Inflammatory macrophage (primary cell): ENCODE results near the gene ZNF799.
"Not testable (repeated sequence)": the region's sequence is repeated elsewhere in the genome, so short reads cannot be mapped to it uniquely, and the experiment has no call there.

ENCODE experiments used
- DNase-seq, 2 donors: peaks; one replicate each; pipeline ENCODE4 v3.0.0-alpha.2; 2020 to 2022
- total RNA-seq, 18 experiments: gene quantifications; one replicate each; lab custom pipeline; 2026; ENCODE audit warnings: mixed read lengths in 6 of 18, inconsistent platforms in 2 of 18; lab: John Stamatoyannopoulos, UW

The ZNF799 gene
- total RNA-seq = 1.8 to 9.6 (median 5.0) reads per million in 18 experiments

DNA sequence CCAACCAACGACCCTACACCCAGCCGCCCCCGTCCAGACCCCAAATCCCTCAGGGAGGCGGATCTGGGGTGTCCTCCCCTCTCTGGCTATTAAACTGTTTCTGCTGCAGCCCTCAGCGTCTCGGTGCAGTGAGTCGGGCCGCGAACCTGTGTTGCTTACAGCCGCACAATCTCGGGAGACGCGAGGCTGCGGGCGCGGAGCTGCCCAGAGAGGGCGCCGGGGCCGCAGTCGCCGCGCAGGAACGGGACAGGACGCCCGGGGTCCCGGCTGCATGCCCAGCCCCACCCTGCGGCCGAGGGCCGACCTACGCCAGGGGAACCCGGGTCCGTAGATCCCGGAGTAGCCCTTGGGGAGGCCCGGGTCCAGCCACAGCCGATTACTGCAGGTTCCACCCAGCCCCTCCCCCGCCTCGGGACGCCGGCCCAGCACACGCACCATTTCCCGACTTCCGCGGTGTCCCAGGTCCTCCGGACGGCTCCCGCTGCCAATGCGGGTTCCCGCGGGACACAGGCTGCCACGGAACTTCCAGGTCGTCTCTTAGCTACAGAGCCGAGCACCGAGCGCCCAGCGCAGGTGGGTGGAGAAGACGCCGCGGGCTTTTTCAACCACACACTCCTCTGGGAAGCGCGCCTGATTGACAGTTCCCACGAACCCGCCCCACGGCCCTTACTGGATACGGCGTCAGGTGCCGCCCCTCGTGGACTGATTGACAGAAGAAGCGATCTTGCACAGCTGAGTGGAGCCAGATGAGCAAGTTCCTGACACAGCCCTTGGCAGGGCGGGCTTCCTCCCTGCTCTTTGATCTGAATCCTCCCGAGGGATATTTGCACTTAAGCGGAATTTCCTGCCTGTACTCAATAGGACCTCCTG lies at the start of gene ZNF799:
TSS of gene ZNF799 (minus strand) at position 639 of the 870 bp plus-strand sequence. CDS start at position 438, 201 bp downstream.
- DNase-seq = peak; percentile 90 to 95

DNA sequence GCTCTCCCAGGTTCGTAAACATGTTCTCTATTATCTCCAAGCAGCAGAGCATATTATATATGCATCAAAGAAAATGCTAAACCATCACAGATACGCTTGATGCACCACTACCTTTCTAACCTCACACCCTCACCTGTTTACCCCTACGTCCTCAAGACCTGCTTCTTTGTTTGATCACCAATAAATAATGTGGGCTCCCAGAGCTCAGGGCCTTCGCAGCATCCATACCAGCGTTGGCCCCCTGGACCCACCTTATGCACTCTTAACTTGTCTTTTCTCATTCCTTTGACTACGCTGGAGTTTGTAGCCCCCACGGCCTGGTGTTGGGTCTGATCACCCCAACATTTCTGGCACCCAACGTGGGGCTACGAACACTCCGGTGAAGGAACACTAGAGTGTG lies 49.8 kb upstream of the ZNF799 start:
- DNase-seq = no peak

DNA sequence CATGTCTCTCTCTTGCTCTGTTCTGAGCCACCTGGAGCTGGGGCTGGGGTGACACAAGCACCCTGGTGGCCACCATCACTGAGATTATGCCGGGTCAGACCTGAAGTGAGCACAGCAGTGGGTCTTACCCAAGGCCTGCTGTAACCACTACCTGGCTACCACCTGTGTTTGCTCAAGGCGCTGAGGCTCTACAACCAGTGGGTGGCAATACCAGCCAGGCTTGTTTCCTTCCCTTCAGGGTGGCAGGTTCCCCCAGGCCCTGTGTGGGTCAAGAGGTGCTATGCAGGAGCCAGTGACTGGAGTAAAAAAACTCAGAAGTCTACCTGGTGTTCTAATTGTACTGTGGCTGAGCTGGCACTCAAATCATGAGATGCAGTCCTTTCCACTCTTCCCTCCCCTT lies 47.7 kb upstream of the ZNF799 start:
- DNase-seq = no peak

DNA sequence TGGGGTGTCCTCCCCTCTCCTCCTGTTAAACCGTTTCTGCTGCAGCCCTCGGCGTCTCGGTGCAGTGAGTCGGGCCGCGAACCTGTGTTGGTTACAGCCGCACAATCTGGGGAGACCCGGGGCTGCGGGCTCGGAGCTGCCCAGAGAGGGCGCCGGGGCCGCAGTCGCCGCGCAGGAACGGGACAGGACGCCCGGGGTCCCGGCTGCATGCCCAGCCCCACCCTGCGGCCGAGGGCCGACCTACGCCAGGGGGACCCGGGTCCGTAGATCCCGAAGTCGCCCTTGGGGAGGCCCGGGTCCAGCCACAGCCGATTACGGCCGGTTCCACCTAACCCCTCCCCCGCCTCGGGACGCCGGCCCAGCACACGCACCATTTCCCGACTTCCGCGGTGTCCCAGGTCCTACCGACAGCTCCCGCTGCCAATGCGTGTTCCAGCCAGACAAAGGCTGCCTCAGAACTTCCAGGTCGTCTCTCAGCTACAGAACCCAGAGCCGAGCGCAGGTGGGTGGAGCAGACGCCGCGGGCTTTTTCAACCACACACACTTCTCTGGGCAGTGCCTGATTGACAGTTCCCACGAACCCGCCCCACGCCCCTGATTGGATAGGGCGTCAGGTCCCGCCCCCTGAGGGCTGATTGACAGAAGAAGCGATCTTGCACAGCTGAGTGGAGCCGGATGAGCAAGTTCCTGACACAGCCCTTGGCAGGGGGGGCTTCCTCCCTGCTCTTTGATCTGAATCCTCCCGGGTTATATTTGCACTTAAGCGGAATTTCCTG lies 39.7 kb upstream of the ZNF799 start, which contains the start of gene ZNF443:
TSS of gene ZNF443 (minus strand) at position 481 of the 776 bp plus-strand sequence. CDS start at position 374, 107 bp downstream.
- peak; percentile 98 for DNase-seq

DNA sequence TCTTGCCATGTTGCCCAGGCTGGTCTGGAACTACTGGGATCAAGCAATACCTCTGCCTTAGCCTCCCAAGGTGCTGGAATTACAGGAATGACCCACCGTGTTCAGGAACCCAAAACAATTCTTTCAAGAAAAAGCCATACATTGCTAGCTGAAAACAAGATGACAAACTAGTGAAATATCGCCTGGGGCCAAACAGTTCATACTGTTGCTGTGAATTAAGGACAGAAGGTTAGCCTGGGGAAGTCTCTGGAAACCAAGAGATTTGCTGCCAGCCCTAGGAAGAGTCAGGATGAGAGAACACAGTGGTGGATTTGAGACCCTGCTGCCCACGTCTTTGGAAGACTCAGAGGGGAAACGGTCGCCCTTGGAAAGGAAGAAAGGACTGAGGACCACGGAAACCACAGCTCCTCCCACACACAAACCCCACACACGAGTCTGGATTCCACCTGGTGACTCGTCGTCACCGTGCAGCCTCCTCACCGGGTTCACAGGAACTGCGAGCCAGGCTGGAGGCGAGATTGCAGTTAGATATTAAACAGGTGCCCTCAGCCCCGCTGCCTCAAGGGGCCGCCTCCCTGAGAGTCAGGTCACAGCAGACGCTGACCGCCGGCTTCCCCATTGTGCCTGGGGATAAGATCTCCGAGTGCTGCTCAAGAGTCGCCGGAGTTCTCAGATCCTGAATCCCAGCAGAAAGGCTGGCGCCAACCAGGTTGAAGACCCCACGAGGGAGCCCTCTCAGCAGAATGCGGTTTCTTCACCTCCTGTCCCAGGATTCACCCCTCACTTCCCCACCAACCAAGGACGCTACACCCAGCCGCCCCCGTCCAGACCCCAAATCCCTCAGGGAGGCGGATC lies 38.8 kb upstream of the ZNF799 start:
- peak in 1 of 2 donors; percentile 17 for DNase-seq

DNA sequence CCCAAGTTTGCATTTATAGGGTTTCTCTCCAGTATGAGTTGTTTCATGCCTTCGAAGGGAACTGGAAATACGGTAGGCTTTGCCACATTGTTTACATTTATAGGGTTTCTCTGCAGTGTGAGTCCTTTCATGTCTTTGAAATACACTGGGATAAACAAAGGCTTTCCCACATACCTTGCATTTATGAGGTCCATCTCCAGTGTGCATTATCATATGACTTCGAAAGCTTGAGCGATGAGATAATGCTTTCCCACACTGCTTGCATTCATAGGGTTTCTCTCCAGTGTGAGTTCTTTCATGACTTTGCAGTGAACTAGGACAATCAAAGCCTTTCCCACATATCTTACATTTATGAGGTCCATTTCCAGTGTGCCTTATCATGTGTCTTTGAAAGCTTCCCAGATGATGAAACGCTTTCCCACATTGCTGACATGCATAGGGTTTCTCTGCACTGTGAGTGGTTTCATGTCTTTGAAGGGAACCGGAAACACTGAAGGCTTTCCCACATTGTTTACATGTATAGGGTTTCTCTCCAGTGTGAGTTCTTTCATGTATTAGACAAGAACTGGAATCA lies 29.7 kb upstream of the ZNF799 start:
- DNase-seq = not testable (repeated sequence)

DNA sequence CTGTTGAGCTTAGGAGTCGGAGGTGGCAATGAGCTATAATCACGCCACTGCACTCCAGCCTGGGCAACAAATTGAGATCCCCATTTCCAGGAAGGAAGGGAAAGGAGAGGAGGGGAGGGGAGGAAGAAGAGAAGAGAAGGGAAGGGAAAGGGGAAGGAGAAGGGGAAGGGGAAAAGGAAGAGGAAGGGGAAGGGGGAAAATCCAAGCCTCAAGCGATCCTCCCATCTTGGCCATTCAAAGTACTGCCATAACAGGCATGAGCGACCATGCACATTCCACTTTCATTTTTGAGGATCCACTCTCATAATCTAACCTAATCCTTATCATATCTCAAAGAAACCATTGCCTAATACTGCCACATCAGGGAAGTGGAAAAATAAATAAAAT lies 24.8 kb upstream of the ZNF799 start:
- DNase-seq = no peak

DNA sequence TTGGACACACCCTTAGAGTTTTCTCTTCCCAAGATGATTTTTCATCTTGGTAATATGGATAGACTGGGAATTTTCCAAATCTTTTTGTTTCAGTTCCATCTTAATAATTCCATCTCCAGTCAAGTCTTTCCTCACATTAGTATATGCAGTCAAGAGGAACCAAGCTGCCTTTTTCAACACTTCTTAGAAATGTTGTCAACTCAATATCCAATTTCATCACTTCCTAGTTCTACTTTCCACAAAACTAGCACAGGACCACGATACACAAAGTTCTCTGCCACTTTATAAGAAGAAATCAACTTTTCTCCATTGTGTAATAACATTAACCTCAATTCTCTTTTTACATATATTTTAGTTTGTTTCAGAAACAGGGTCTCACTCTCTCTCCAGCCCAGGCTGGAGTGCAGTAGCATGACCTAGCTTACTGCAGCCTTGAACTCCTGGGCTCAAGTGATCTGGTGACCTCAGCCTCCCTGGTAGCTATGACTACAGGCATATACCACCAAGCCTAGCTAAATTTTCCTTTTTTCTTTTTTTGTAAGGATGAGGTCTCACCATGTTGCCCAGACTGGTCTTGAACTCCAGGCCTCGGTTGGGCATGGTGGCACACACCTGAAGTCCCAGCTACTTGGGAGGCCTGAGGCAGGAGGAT lies 24.3 kb upstream of the ZNF799 start:
- peak; percentile 21 to 54 for DNase-seq

DNA sequence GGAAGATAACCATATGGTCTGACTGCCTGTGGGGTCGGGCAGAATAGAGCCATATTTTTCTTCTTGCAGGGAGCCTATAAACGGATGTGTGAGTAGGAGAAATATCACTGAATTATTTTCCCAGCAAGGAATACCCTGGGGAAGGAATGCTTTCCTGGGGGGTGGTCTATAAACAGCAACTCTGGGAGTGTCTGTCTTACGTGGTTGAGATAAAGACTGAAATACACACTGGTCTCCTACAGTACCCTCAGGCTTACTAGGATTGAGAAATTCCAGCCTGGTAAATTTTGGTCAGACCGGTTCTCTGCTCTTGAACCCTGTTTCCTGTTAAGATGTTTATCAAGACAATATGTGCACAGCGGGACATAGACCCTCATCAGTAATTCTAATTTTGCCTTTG lies 16.2 kb upstream of the ZNF799 start:
- not testable (repeated sequence) for DNase-seq

DNA sequence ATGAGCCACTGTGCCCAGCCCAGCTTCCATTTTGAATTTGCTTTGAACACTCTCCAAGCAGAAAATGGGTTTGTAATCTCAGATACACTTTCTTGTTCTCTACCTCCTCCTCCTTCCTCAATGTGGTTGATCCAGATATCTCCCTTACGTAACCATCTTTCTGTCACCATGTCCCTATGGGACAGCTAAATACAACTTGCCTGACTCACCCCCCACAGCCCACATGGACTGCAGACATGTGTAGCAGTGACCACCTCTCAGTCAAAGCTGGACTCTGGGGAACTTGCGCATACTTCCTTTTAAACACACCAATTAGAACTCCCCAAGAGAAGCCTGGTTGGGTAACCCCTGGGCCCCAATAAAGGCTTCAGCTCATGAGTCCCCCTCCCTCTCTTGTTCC lies 10.8 kb upstream of the ZNF799 start:
- DNase-seq = peak in 1 of 2 donors; percentile 30

DNA sequence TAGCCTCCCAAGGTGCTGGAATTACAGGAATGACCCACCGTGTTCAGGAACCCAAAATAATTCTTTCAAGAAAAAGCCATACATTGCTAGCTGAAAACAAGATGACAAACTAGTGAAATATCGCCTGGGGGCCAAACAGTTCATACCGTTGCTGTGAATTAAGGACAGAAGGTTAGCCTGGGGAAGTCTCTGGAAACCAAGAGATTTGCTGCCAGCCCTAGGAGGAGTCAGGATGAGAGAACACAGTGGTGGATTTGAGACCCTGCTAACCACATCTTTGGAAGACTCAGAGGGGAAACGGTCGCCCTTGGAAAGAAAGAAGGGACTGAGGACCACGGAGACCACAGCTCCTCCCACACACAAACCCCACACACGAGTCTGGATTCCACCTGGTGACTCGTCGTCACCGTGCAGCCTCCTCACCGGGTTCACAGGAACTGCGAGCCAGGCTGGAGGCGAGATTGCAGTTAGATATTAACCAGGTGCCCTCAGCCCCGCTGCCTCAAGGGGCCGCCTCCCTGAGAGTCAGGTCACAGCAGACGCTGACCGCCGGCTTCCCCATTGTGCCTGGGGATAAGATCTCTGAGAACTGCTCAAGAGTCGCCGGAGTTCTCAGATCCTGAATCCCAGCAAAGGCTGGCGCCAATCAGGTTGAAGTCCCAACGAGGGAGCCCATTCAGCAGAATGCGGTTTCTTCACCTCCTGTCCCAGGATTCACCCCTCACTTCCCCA lies 1.0 kb downstream of the ZNF799 start:
- peak in 1 of 2 donors; percentile 26 for DNase-seq

DNA sequence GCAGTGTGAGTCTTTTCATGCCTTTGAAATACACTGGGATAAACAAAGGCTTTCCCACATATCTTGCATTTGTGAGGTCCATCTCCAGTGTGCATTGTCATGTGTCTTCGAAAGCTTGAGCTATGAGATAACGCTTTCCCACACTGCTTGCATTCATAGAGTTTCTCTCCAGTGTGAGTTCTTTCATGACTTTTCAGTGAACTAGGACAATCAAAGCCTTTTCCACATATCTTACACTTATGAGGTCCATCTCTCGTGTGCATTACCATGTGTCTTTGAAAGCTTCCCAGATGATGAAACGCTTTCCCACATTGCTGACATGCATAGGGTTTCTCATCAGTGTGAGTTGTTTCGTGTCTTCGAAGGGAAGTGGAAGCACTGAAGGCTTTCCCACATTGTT lies 9.9 kb downstream of the ZNF799 start:
- not testable (repeated sequence) for DNase-seq

DNA sequence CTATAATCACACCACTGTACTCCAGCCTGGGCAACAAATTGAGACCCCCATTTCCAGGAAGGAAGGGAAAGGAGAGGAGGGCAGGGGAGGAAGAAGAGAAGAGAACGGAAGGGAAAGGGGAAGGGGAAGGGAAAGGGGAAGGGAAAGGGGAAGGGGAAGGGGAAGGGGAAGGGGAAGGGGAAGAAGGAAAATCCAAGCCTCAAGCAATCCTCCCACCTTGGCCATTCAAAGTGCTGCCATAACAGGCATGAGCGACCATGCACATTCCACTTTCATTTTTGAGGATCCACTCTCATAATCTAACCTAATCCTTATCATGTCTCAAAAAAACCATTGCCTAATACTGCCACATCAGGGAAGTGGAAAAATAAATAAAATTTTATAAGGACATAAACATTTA lies 14.7 kb downstream of the ZNF799 start:
- DNase-seq = not testable (repeated sequence)

DNA sequence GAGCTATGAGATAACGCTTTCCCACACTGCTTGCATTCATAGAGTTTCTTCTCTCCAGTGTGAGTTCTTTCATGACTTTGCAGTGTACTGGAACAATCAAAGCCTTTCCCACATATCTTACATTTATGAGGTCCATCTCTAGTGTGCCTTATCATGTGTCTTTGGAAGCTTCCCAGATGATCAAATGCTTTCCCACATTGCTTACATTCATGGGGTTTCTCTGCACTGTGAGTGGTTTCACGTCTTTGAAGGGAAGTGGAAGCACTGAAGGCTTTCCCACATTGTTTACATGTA lies 20.7 kb downstream of the ZNF799 start:
- DNase-seq = no peak

DNA sequence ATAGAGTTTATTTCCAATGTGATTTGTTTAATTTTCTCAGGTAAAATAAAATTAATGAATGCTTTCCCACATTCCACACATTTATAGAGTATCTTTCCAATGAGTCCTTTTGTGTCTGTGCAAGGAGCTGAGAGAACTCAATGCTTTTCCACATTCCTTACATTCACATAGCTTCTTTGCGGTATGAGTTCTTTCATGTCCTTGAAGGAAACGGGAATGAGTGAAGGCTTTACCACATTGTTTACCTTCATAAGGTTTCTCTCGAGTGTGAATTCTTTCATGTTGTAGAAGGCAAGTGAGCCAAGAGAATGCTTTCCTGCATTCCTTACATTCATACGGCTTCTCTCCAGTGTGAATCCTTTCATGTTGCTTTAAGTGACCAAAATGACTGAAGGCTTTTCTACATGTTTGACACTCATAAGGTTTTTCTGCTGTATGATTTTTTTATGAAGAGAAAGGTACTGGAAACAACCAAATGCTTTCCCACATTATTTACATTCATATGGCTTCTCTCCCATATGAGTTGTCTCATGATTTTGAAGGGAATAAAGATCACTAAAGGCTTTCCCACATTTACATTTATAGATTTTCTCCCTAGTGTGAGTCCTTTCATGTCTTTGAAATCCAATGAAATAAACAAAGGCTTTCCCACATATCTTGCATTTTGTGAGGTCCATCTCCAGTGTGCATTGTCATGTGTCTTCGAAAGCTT lies 21.2 kb downstream of the ZNF799 start:
- no peak for DNase-seq

DNA sequence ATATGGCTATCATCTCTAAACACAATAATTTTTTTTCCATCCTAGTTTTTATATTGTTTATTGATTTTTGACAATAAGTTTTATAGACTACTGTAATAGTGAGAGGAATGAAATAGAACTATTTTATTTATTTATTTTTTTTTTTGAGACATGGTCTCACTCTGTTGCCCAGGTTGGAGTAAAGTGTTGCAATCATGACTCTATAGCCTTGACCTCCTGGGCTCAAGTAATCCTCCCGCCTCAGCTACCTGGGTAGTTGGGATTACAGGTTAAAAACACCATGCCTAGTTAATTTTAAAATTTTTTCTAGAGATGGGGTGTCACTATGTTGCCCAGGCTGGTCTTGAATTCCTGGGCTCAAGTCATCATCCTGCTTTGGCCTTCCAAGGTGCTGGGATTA lies 27.0 kb downstream of the ZNF799 start:
- no peak for DNase-seq

DNA sequence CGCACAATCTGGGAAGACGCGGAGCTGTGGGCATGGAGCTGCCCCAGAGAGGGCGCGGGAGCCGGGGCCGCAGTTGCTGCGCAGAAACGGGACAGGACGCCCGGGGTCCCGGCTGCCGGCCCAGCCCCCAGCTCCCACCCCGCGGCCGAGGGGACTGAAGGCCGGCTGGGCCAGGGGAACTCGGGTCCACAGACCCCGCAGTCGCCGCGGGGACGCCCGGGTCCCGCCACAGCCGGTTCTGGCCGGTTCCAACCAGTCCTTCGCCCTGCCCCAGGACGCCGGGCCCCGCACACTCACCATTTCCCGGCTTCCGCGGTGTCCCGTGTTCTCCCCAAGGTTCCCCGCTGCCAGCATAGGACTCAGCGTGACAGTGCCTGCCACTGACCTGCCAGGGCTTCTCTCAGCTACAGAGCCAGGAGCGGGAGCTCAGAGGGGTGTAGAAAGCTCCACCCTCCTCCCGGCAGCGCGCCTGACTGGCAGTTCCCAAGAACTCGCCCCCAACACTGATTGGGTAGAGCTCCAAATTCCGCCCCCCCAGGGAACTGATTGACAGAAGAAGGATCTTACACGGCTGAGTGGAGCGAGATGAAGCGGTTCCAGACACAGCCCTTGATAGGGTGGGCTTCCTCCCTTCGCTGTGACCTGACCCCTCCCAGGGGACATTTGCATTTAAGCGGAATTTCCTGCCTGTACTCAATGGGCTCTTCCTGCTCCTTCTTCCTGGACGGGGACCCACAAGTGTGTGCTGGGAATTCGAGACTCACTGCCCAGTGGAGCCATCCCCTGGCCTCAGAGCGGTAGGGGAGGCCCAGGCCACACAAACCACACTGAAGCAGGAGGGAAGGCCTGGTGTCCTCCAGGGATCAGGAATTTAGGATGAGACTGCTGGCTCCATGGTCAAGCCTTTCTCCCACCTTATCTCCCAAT lies 35.6 kb downstream of the ZNF799 start, which contains the start of gene ZNF442:
TSS of gene ZNF442 (minus strand) at position 448 of the 927 bp plus-strand sequence. CDS start 2,052 bp downstream, outside the sequence.
- DNase-seq = peak; percentile 94 to 95

DNA sequence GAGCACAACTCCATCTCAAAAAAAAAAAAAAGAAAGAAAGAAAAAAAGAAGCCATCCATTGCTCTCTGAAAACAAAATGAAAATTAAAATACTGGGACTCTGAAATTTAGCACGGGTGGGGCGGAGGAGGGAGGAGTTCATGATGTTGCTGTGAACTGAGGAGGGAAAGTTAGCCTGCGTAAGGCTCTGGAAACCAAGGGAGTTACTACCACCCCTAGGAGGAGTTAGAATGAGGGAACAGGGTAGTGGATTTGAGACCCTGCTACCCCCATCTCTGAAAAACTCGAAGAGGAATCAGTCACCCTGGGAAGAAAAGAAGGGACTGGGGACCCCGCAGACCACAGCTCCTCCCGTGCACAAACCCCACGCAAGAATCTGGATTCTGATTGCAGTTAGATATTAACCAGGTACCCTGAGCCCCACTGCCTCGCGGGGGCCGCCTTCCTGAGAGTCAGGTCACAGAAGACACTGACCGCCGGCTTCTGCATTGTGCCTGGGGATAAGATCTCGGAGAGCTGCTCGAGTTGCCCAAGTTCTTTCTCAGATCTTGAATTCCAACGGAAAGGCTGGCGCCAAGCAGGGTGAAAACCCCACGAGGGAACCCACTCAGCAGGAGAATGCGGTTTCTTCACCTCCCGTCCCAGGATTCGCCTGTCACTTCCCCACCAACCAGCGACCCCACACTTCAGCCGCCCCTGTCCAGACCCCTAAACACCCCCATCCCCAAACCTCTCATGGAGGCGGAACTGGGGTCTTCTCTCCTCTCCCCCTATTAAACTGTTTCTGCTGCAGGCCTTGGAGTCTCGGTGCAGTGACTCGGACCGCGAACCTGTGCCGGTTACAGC lies 36.5 kb downstream of the ZNF799 start:
- DNase-seq = peak; percentile 4 to 16
